Osteoblast (primary cell): ENCODE results near the gene TFRC. TPM values are rescaled to one million over a fixed set of nuclear protein-coding genes. Genes with fewer than 3 reads are reported as not detected.
"Not testable (repeated sequence)": the region's sequence is repeated elsewhere in the genome, so short reads cannot be mapped to it uniquely, and the experiment has no call there.

Source experiments
- DNase-seq: peaks from one replicate; pipeline ENCODE4 v3.0.0; 2011; ENCODE audit warnings: low spot score, mixed read lengths; ENCODE audit not compliant: insufficient read length; ENCODE audit errors: missing footprints
- H2AFZ ChIP-seq: 2 replicates; pipeline ENCODE4 v1.6.0; 2011; ENCODE audit warnings: mild to moderate bottlenecking, low read length
- H3K27ac ChIP-seq: 2 replicates; pipeline ENCODE4 v1.5.1; 2011; ENCODE audit warnings: mild to moderate bottlenecking, low read depth, low read length, moderate library complexity
- H3K27me3 ChIP-seq: 2 replicates; pipeline ENCODE4 v1.6.0; 2012; ENCODE audit warnings: mild to moderate bottlenecking, control low read depth, inconsistent platforms, low read length, moderate library complexity; ENCODE audit not compliant: insufficient read depth
- H3K36me3 ChIP-seq: 2 replicates; pipeline ENCODE4 v1.5.1; 2011; ENCODE audit warnings: mild to moderate bottlenecking, low read length, control low read depth, moderate library complexity; ENCODE audit not compliant: insufficient read depth
- H3K4me1 ChIP-seq: 2 replicates; pipeline ENCODE4 v1.5.1; 2011; ENCODE audit warnings: mild to moderate bottlenecking, low read length, control low read depth, moderate library complexity; ENCODE audit not compliant: insufficient read depth
- H3K4me2 ChIP-seq: 2 replicates; pipeline ENCODE4 v1.6.0; 2011; ENCODE audit warnings: mild to moderate bottlenecking, low read length; ENCODE audit not compliant: insufficient read depth
- H3K4me3 ChIP-seq: fragments of 200-600 bp; sonication (generic); 3 replicates; pipeline ENCODE4 v1.5.1; 2012; ENCODE audit warnings: mild to moderate bottlenecking, low read length, inconsistent platforms; ENCODE audit not compliant: insufficient read depth
- H3K79me2 ChIP-seq: 2 replicates; pipeline ENCODE4 v1.6.0; 2012; ENCODE audit warnings: mild to moderate bottlenecking, low read length, control low read depth, inconsistent platforms; ENCODE audit not compliant: insufficient read depth
- H3K9me3 ChIP-seq: 2 replicates; pipeline ENCODE4 v1.5.1; 2011; ENCODE audit warnings: low read depth, low read length, control low read depth
- H4K20me1 ChIP-seq: 2 replicates; pipeline ENCODE4 v1.6.0; 2012; ENCODE audit warnings: mild to moderate bottlenecking, low read length, control low read depth; ENCODE audit not compliant: insufficient read depth
- CTCF ChIP-seq: IDR thresholded peaks from 2 replicates; pipeline ENCODE4 v1.5.1; 2011; ENCODE audit warnings: mild to moderate bottlenecking, low read depth, low read length, moderate library complexity; ENCODE audit errors: extremely low read depth
- total RNA-seq: library from RNA; depleted of rRNA; stranded (reverse); fragments of >200 nt; gene quantifications from 2 replicates; pipeline ENCODE4 v1.2.3, GENCODE V29; 2012

The TFRC gene
- total RNA-seq, 1 donor = 139 TPM

DNA sequence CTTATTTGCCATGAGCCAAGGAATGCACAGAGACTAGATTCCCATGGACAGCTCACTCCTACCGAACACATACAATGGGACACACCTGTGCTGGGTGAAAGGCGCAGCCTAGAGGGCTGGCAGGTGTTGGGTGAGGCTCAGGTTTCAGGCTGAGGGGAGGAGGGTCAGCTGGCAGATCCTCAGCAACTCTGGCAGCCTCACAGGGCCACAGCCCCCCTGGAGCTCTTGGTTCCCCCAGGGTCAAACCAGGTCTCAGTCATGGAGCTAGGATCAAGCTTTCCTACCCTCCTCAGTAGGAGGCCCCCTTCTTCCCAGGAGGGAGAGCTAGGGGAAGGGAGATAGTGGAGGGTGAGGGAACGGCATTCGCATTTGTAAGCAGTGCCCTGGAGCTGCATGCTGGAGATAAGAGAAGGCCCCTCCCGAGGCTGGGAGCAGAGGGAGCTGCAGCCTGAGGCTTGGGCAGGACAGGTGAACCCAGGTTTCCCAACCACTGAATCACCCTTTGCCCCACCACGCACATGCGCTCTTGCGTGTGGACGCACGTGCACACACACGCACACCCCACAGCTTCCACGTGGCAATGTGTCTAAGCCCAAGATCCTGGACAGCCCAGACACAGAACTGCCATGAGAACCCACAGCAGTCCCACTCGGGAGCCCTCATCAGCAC lies 26.3 kb upstream of the TFRC start:
- H3K4me2 ChIP-seq = no peak overlapping the region
- no peaks in the 10 kb centered on the region for H3K79me2 ChIP-seq
- H3K27ac ChIP-seq = no peak overlapping the region
- H3K27me3 ChIP-seq = no peaks in the 10 kb centered on the region
- no peak for TF ChIP-seq CTCF
- H3K4me1 ChIP-seq = no peaks in the 10 kb centered on the region
- H3K36me3 ChIP-seq = no peaks in the 10 kb centered on the region
- no peak overlapping the region for H2AFZ ChIP-seq
- DNase-seq = no peak
- no peaks in the 10 kb centered on the region for H4K20me1 ChIP-seq
- H3K4me3 ChIP-seq = no peak overlapping the region
- no peaks in the 10 kb centered on the region for H3K9me3 ChIP-seq

GRCh38 chr3:196104707-196105106 lies 22.8 kb upstream of the TFRC start:
- not testable (repeated sequence) for H3K9me3 ChIP-seq, H3K4me1 ChIP-seq, H4K20me1 ChIP-seq, H3K36me3 ChIP-seq, H3K4me2 ChIP-seq, H3K27me3 ChIP-seq, H3K4me3 ChIP-seq, DNase-seq, H3K79me2 ChIP-seq, H2AFZ ChIP-seq, H3K27ac ChIP-seq

GRCh38 chr3:196098365-196098980 lies 16.6 kb upstream of the TFRC start:
- not testable (repeated sequence) for DNase-seq, H3K79me2 ChIP-seq, H2AFZ ChIP-seq, H3K36me3 ChIP-seq, H4K20me1 ChIP-seq, H3K4me1 ChIP-seq, H3K9me3 ChIP-seq, H3K4me3 ChIP-seq, H3K27me3 ChIP-seq, H3K4me2 ChIP-seq, H3K27ac ChIP-seq

DNA sequence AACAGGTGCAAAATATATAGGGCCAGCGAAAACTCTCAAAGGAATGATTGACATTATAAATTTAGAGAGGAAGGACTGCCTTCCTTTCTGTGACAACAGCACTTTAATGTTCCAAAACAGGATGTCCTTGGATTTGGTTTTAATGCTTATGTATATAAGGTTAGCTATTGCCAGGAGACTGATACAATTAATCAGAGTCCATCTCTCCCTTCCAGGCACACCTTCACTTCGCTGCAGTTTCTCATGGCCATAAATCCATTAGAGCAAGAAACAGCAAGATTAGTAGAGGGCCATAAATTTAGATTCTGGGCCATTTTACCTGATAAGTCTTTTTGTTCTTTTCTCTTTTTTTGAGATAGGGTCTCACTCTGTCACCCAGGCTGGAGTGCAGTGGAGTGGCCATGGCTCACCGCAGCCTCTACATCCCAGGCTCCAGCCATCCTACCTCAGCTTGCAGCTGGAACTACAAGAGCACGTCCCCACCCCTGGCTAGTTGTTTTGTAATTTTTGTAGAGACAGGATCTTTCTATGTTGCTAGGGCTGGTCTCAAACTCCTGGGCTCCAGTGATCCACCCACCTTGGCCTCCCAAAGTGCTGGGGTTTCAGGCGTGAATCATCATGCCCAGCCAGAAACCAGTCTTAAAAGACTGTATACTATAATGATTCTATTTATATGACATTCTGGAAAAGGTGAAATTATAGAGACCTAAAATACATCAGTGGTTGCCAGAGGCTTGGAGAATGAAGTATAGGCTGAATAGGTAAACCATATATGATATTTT lies 15.7 kb upstream of the TFRC start:
- H3K79me2 ChIP-seq = no peaks in the 10 kb centered on the region
- H2AFZ ChIP-seq = no peak overlapping the region
- no peak for DNase-seq
- no peaks in the 10 kb centered on the region for H3K9me3 ChIP-seq
- no peaks in the 10 kb centered on the region for H3K36me3 ChIP-seq
- H3K27ac ChIP-seq = no peak overlapping the region
- H4K20me1 ChIP-seq = no peaks in the 10 kb centered on the region
- peaks cover 13% of the 10 kb centered on the region for H3K27me3 ChIP-seq
- H3K4me3 ChIP-seq = no peak overlapping the region
- no peak overlapping the region for H3K4me2 ChIP-seq
- TF ChIP-seq CTCF = no peak
- H3K4me1 ChIP-seq = no peaks in the 10 kb centered on the region
